Measurements from ENCODE around the gene TMTC1.

The TMTC1 gene

GRCh38 chr12:29771165-29771564, 12.6 kb downstream of the TMTC1 start:
- H3K9ac ChIP-seq (ENCODE audit: low read length), result no peak overlapping the region
- no peak overlapping the region for H3K27ac ChIP-seq (ENCODE audit: low read depth, low read length)
- H3K4me1 ChIP-seq (ENCODE audit: control insufficient read depth, insufficient read depth, low read length), result no peaks in the 10 kb centered on the region
- H3K27me3 ChIP-seq (ENCODE audit: control insufficient read depth, insufficient read depth, low read length), result no peaks in the 10 kb centered on the region
- no peaks in the 10 kb centered on the region for H3K36me3 ChIP-seq (ENCODE audit: control insufficient read depth, insufficient read depth, low read length)
- H3K4me3 ChIP-seq (ENCODE audit: low read length), result no peak overlapping the region

- Histone ChIP-seq H3K27ac (ENCODE audit: low read depth, low read length) (no peak overlapping the region), H3K4me3 (ENCODE audit: low read length) (no peak overlapping the region), H3K4me1 (ENCODE audit: control insufficient read depth, insufficient read depth, low read length) (no peaks in the 10 kb centered on the region), H3K27me3 (ENCODE audit: control insufficient read depth, insufficient read depth, low read length) (no peaks in the 10 kb centered on the region), H3K36me3 (ENCODE audit: control insufficient read depth, insufficient read depth, low read length) (no peaks in the 10 kb centered on the region), H3K9ac (ENCODE audit: low read length) (no peak overlapping the region)
Observed at GRCh38 chr12:29769162-29769858, 14.4 kb downstream of the TMTC1 start.

GRCh38 chr12:29768372-29768771, 15.4 kb downstream of the TMTC1 start:
- Histone ChIP-seq H3K4me3 (ENCODE audit: low read length) (no peak overlapping the region), H3K4me1 (ENCODE audit: control insufficient read depth, insufficient read depth, low read length) (peaks cover 2% of the 10 kb centered on the region), H3K9ac (ENCODE audit: low read length) (no peak overlapping the region), H3K27me3 (ENCODE audit: control insufficient read depth, insufficient read depth, low read length) (no peaks in the 10 kb centered on the region), H3K27ac (ENCODE audit: low read depth, low read length) (no peak overlapping the region), H3K36me3 (ENCODE audit: control insufficient read depth, insufficient read depth, low read length) (no peaks in the 10 kb centered on the region)

- H3K9ac ChIP-seq (ENCODE audit: low read length), result no peak overlapping the region
- H3K27me3 ChIP-seq (ENCODE audit: control insufficient read depth, insufficient read depth, low read length), result no peaks in the 10 kb centered on the region
- no peaks in the 10 kb centered on the region for H3K36me3 ChIP-seq (ENCODE audit: control insufficient read depth, insufficient read depth, low read length)
- no peak overlapping the region for H3K4me3 ChIP-seq (ENCODE audit: low read length)
- H3K27ac ChIP-seq (ENCODE audit: low read depth, low read length), result no peak overlapping the region
- peaks cover 10% of the 10 kb centered on the region for H3K4me1 ChIP-seq (ENCODE audit: control insufficient read depth, insufficient read depth, low read length)
Observed at GRCh38 chr12:29763301-29763683, 20.4 kb downstream of the TMTC1 start.

DNA sequence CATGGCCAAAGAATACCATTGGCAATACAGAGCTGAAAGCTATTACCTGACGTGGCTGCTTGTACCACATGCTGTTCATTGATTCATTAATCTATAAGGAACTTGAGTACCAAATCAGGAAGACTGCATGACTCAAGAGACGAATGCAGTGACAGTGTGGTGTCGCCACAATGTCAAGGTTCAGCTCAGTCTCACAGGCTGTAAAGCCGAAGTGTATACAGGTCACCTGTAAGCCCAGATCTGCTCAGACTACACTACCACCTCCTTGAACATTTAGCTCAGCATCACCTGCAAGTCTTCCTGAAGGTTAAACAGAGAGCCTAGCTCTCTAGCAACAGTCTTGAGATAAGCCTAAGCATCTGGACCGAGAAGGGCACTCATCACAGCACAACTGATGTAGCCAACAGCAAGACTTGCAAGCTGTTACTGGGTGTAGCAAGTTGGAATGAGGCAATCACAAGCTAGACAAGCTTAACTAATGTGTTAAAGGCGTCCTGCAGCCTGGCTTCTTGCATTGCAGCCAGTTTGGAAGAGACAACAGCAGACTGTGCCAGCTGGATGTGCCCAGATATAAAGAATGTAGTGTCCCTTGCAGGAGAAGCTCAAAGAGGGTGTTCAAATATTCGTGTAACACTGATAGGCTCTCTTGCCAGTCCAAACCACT, 21.0 kb downstream of the TMTC1 start:
- Histone ChIP-seq H3K9ac (ENCODE audit: low read length) (no peak overlapping the region), H3K27me3 (ENCODE audit: control insufficient read depth, insufficient read depth, low read length) (no peaks in the 10 kb centered on the region), H3K36me3 (ENCODE audit: control insufficient read depth, insufficient read depth, low read length) (no peaks in the 10 kb centered on the region), H3K4me1 (ENCODE audit: control insufficient read depth, insufficient read depth, low read length) (peaks cover 10% of the 10 kb centered on the region), H3K27ac (ENCODE audit: low read depth, low read length) (no peak overlapping the region), H3K4me3 (ENCODE audit: low read length) (no peak overlapping the region)

DNA sequence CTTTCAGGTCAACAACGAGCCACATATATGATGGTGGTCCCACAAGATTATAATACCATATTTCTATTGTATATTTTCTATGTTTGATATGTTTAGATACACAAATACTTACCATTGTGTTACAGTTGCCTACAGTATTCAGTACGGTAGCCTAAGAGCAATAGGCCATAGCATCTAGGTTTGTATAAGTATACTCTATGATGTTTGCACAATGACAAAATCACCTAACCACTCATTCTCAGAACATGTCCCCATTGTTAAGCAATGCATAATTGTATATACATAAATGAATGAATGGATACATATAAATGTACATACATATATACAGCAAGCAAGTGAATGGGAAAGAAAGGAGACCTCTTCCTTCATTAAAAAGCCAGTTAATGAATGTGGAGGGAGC, 23.8 kb downstream of the TMTC1 start:
- Histone ChIP-seq H3K4me1 (ENCODE audit: control insufficient read depth, insufficient read depth, low read length) (peaks cover 10% of the 10 kb centered on the region), H3K9ac (ENCODE audit: low read length) (no peak overlapping the region)

DNA sequence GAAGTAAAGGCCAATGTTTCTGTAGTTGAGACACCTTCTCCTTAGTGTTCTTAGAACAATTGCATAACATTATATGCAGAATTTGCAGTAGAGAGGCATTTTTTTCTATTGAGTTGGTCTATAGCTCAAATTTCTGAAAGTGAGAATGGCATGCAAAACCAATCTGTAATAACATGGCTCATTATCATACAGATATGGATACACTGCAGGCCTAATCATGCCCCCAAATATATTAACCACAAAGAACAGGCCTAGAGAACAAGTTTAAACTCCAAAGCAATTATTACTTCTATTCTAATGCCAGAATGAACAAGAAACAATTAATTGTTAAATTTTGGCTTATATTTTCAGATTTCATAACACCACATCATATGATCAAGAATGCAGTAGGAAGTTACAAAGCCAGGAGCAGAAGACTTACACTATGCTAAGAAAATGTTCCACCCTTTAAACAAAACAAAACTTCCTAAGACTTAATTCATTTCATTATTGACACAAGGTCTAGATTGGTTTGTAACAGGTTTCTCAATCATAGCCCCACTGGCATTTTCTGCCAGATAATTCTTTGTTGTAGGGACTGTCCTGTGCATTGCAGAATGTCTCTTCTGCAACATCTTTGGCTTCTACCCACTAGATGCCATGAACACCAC, 26.9 kb downstream of the TMTC1 start:
- no peaks in the 10 kb centered on the region for H3K4me1 ChIP-seq (ENCODE audit: control insufficient read depth, insufficient read depth, low read length)
- no peak overlapping the region for H3K9ac ChIP-seq (ENCODE audit: low read length)
- H3K4me3 ChIP-seq (ENCODE audit: low read length), result no peak overlapping the region
- no peaks in the 10 kb centered on the region for H3K27me3 ChIP-seq (ENCODE audit: control insufficient read depth, insufficient read depth, low read length)
- no peaks in the 10 kb centered on the region for H3K36me3 ChIP-seq (ENCODE audit: control insufficient read depth, insufficient read depth, low read length)
- H3K27ac ChIP-seq (ENCODE audit: low read depth, low read length), result no peak overlapping the region

More for the DNA sequence above, 23.8 kb downstream of the TMTC1 start:
- H3K27me3 ChIP-seq (ENCODE audit: control insufficient read depth, insufficient read depth, low read length), result no peaks in the 10 kb centered on the region
- no peak overlapping the region for H3K4me3 ChIP-seq (ENCODE audit: low read length)
- no peaks in the 10 kb centered on the region for H3K36me3 ChIP-seq (ENCODE audit: control insufficient read depth, insufficient read depth, low read length)
- H3K27ac ChIP-seq (ENCODE audit: low read depth, low read length), result no peak overlapping the region

DNA sequence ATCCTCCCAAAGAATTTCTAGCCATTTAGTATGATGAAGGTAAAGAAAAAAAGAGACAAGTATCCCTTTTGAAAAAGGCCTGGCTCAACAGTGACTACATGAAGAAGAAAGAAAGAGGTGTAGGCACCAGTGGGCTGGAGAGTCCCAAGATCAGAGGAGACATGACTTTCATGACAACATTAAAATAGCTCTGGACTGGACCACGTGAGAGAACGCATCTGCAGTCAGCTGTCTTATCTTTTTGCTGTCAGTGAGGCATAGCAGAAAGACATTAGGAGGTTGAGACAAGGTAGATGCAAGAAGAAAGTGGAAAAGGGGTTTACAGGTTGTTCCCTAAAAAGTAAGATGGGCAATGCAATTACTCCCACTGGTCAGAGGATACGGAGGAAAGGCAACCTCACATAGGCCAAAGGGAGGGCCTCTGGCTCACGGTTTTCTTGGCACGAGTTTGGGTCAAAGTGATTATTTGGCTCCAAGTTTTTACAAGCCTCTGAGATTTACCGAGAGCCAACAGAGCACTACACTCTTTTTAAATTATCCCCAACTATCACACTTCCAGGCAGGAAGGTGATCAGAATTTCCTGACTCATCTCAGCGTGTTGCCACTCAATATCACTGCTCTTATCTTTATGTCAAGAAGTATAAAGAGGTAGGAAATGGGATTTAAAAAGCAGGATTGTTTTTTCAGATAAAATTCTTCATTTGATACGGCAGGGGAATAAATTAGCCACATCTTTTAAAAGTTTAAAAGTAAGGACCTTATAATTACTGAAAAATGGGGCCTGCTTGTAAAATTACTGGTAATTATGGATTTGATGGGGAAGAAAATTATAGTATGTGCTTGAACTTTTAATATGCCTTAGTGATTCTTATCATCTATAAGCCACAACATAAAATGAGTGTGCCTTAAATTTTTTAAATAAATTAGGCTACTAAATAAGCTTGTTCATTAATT, 29.2 kb downstream of the TMTC1 start:
- no peaks in the 10 kb centered on the region for H3K36me3 ChIP-seq (ENCODE audit: control insufficient read depth, insufficient read depth, low read length)
- no peak overlapping the region for H3K27ac ChIP-seq (ENCODE audit: low read depth, low read length)
- H3K4me1 ChIP-seq (ENCODE audit: control insufficient read depth, insufficient read depth, low read length), result no peaks in the 10 kb centered on the region
- no peak overlapping the region for H3K4me3 ChIP-seq (ENCODE audit: low read length)
- H3K27me3 ChIP-seq (ENCODE audit: control insufficient read depth, insufficient read depth, low read length), result no peaks in the 10 kb centered on the region
- no peak overlapping the region for H3K9ac ChIP-seq (ENCODE audit: low read length)

DNA sequence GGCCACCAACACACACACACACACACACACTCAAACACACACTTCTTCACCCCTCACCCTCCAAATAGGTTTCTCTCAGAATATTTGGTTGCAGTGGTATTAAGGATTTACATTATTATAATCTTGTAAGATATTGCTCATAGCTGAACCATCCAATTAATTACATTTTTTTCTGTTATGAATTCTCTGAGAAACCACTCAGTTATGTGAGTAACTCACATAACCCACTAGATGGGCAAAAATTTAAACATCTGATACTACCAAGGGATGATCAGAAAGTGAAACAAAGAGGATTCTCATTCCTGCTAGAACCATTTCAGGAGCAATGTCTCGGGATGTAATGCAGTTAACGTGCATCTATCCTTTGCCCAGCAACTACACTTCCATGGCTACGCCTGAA, 31.6 kb downstream of the TMTC1 start:
- Histone ChIP-seq H3K9ac (ENCODE audit: low read length) (no peak overlapping the region), H3K4me1 (ENCODE audit: control insufficient read depth, insufficient read depth, low read length) (no peaks in the 10 kb centered on the region), H3K27ac (ENCODE audit: low read depth, low read length) (no peak overlapping the region), H3K4me3 (ENCODE audit: low read length) (no peak overlapping the region), H3K27me3 (ENCODE audit: control insufficient read depth, insufficient read depth, low read length) (no peaks in the 10 kb centered on the region), H3K36me3 (ENCODE audit: control insufficient read depth, insufficient read depth, low read length) (no peaks in the 10 kb centered on the region)

DNA sequence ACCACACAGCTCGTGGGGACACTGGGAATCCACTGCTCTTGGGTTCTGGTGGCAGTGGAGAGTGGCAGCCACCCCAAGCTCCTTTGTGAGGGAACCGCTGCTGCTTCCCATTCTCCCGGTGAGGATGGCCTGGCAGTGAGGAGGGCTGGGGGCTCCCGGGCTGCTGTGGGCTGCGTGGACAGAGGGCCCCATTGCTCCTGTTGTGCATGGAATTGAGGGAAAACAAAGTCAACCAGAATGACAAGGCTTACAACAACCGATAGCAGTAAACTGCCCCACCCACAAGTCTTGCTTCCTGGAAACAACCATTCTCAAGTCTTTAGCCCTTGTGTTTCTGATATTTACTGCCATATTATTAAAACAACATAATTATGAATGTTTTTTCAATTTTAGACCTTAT, 32.1 kb downstream of the TMTC1 start:
- H3K4me3 ChIP-seq (ENCODE audit: low read length), result no peak overlapping the region
- no peaks in the 10 kb centered on the region for H3K36me3 ChIP-seq (ENCODE audit: control insufficient read depth, insufficient read depth, low read length)
- H3K27ac ChIP-seq (ENCODE audit: low read depth, low read length), result no peak overlapping the region
- H3K4me1 ChIP-seq (ENCODE audit: control insufficient read depth, insufficient read depth, low read length), result no peaks in the 10 kb centered on the region
- H3K9ac ChIP-seq (ENCODE audit: low read length), result no peak overlapping the region
- no peaks in the 10 kb centered on the region for H3K27me3 ChIP-seq (ENCODE audit: control insufficient read depth, insufficient read depth, low read length)

DNA sequence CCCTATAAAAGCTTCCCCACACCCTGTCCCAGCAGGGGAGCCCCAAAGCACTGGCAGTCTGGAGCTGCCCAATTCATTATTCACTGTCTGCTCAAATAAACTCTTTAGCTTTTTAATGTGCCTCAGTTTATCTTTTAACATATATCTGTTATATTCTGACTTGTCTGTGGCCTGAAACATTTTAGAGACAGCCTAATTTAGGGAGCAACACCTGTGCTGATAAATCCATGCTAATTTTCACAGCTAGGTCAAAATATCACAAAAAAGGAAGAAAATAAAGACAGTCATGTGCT, 32.9 kb downstream of the TMTC1 start:
- H3K27me3 ChIP-seq (ENCODE audit: control insufficient read depth, insufficient read depth, low read length), result no peaks in the 10 kb centered on the region
- no peak overlapping the region for H3K4me3 ChIP-seq (ENCODE audit: low read length)
- H3K4me1 ChIP-seq (ENCODE audit: control insufficient read depth, insufficient read depth, low read length), result no peaks in the 10 kb centered on the region
- H3K36me3 ChIP-seq (ENCODE audit: control insufficient read depth, insufficient read depth, low read length), result no peaks in the 10 kb centered on the region
- H3K27ac ChIP-seq (ENCODE audit: low read depth, low read length), result no peak overlapping the region
- H3K9ac ChIP-seq (ENCODE audit: low read length), result no peak overlapping the region
